K562 (cell line): ENCODE measurements around the gene C4orf51. TPM values are rescaled to one million over a fixed set of nuclear protein-coding genes. Genes with fewer than 3 reads are reported as not detected.
A peak's percentile ranks its signal among the peaks of the same experiment; 100 is the strongest.

ENCODE experiments used
- CC2D1A ChIP-seq: fragments of 450-650 bp; IDR thresholded peaks from 2 replicates; pipeline ENCODE4 v1.6.1; 2017; ENCODE audit warnings: mild to moderate bottlenecking
- EP300 ChIP-seq: IDR thresholded peaks from 2 replicates; pipeline ENCODE4 v1.6.1; 2012; ENCODE audit warnings: low read length, improper control_type of control experiment
- ETV5 ChIP-seq: sonication (generic); formaldehyde crosslinking; IDR thresholded peaks from 2 replicates; pipeline ENCODE4 v1.4.0; 2020; ENCODE audit warnings: low read depth, mild to moderate bottlenecking, missing genetic modification reagents
- FOXP1 ChIP-seq: sonication (generic); formaldehyde crosslinking; IDR thresholded peaks from 2 replicates; pipeline ENCODE4 v1.8.0; 2022; ENCODE audit warnings: mild to moderate bottlenecking, missing genetic modification reagents
- GTF3C2 ChIP-seq: IDR thresholded peaks from 3 replicates; pipeline ENCODE4 v1.6.1; 2011; ENCODE audit warnings: borderline replicate concordance, mild to moderate bottlenecking, moderate library complexity; ENCODE audit not compliant: insufficient read length; ENCODE audit errors: extremely low read depth
- HMG20B ChIP-seq: fragments of 250-450 bp; sonication (Bioruptor Pico); IDR thresholded peaks from 2 replicates; pipeline ENCODE4 v1.5.0; 2021; ENCODE audit warnings: mild to moderate bottlenecking
- HNRNPLL ChIP-seq: fragments of 200-400 bp; formaldehyde crosslinking; IDR thresholded peaks from 2 replicates; pipeline ENCODE4 v1.6.1; 2017; ENCODE audit warnings: low read length, low read depth, mild to moderate bottlenecking; ENCODE audit not compliant: poor library complexity, severe bottlenecking
- KAT8 ChIP-seq: fragments of 450-650 bp; IDR thresholded peaks from 2 replicates; pipeline ENCODE4 v1.6.1; 2016; ENCODE audit warnings: low read depth, mild to moderate bottlenecking
- NR4A1 ChIP-seq, 2 experiments: fragments of 250-450 bp in 1 of 2; fragments of 450-650 bp in 1 of 2; sonication (Bioruptor Pico) in 1 of 2; IDR thresholded peaks; 2 replicates each; pipeline versions ENCODE4 v1.4.0 to v1.6.1; 2016 to 2020; ENCODE audit warnings: mild to moderate bottlenecking in 2 of 2, missing compliant biosample characterization in 1 of 2, missing genetic modification characterization in 1 of 2, moderate library complexity in 1 of 2
- NRF1 ChIP-seq, 2 experiments: fragments of 450-650 bp; IDR thresholded peaks in 1 of 2; conservative IDR thresholded peaks in 1 of 2; 2 replicates each; pipeline ENCODE4 v1.6.1; 2014; ENCODE audit warnings: mild to moderate bottlenecking in 2 of 2
- RBM14 ChIP-seq: fragments of 200-400 bp; formaldehyde crosslinking; IDR thresholded peaks from 2 replicates; pipeline ENCODE4 v1.6.1; 2018; ENCODE audit warnings: low read depth, mild to moderate bottlenecking, low read length, moderate library complexity, borderline replicate concordance; ENCODE audit not compliant: insufficient read depth
- SMARCB1 ChIP-seq: IDR thresholded peaks from 2 replicates; pipeline ENCODE4 v1.6.1; 2011; ENCODE audit warnings: improper control_type of control experiment, low read depth; ENCODE audit not compliant: insufficient read length
- SUPT5H ChIP-seq: fragments of 450-650 bp; IDR thresholded peaks from 2 replicates; pipeline ENCODE4 v1.6.1; 2016
- TAF7 ChIP-seq: fragments of 450-650 bp; IDR thresholded peaks from 2 replicates; pipeline ENCODE4 v1.6.1; 2016; ENCODE audit warnings: missing genetic modification characterization, missing compliant biosample characterization
- ZBTB7A ChIP-seq: IDR thresholded peaks from 2 replicates; pipeline ENCODE4 v1.6.1; 2011; ENCODE audit warnings: low read depth, mild to moderate bottlenecking, low read length, moderate library complexity, borderline replicate concordance; ENCODE audit not compliant: control insufficient read depth
- ZBTB8A ChIP-seq: fragments of 450-650 bp; IDR thresholded peaks from 2 replicates; pipeline ENCODE4 v1.6.1; 2018; ENCODE audit warnings: mild to moderate bottlenecking, moderate library complexity; ENCODE audit not compliant: partially characterized antibody
- ZNF695 ChIP-seq: fragments of 450-650 bp; formaldehyde crosslinking; IDR thresholded peaks from 2 replicates; pipeline ENCODE4 v1.4.0; 2020; ENCODE audit warnings: mild to moderate bottlenecking, moderate library complexity
- ZNF717 ChIP-seq: fragments of 250-450 bp; sonication (Bioruptor Pico); IDR thresholded peaks from 2 replicates; pipeline ENCODE4 v1.5.0; 2021
- polyA plus RNA-seq, 8 experiments: library from polyadenylated mRNA; depleted of rRNA in 4 of 8; stranded (reverse) in 5 of 8; unstranded in 3 of 8; fragments of >200 nt; fragmentation: Nextera tagmentation in 2 of 8; fragmentation: Illumina TruSeq in 1 of 8; extraction: Ambion mirVana in 2 of 8; extraction: Trizol in 1 of 8; gene quantifications; 2 replicates each; pipeline versions ENCODE4 v1.2.1 to v1.2.3, GENCODE V29; 2011 to 2014; ENCODE audit warnings: inconsistent platforms in 1 of 8, missing spikeins in 1 of 8
- total RNA-seq, 7 experiments: library from RNA; depleted of rRNA in 6 of 7; stranded (reverse); fragments of >200 nt in 6 of 7; fragmentation: Illumina TruSeq in 2 of 7; extraction: Trizol in 2 of 7; gene quantifications; 2 replicates each; pipeline versions ENCODE4 v1.2.1 to v1.2.3, GENCODE V29; 2011 to 2021; ENCODE audit warnings: low replicate concordance in 1 of 7
- TF ChIP-seq, protein P1 (sequence below): fragments of 250-450 bp; sonication (Bioruptor Pico); IDR thresholded peaks from 2 replicates; pipeline ENCODE4 v1.8.0; 2022; ENCODE audit warnings: moderate library complexity, mild to moderate bottlenecking, inconsistent platforms
- TF ChIP-seq, protein P2 (sequence below): IDR thresholded peaks from 3 replicates; pipeline ENCODE4 v1.6.1; 2011; ENCODE audit warnings: borderline replicate concordance, mild to moderate bottlenecking; ENCODE audit not compliant: insufficient read length, insufficient read depth
- TF ChIP-seq, protein P3 (sequence below): fragments of 250-450 bp; sonication (Bioruptor Pico); IDR thresholded peaks from 2 replicates; pipeline ENCODE4 v1.6.1; 2021; ENCODE audit warnings: mild to moderate bottlenecking

C4orf51 gene
- total and polyA plus RNA-seq, 9 of the 15 experiments (the other 6 are each of a cell fraction or from before 2014, with no cell fraction given) = not detected

DNA sequence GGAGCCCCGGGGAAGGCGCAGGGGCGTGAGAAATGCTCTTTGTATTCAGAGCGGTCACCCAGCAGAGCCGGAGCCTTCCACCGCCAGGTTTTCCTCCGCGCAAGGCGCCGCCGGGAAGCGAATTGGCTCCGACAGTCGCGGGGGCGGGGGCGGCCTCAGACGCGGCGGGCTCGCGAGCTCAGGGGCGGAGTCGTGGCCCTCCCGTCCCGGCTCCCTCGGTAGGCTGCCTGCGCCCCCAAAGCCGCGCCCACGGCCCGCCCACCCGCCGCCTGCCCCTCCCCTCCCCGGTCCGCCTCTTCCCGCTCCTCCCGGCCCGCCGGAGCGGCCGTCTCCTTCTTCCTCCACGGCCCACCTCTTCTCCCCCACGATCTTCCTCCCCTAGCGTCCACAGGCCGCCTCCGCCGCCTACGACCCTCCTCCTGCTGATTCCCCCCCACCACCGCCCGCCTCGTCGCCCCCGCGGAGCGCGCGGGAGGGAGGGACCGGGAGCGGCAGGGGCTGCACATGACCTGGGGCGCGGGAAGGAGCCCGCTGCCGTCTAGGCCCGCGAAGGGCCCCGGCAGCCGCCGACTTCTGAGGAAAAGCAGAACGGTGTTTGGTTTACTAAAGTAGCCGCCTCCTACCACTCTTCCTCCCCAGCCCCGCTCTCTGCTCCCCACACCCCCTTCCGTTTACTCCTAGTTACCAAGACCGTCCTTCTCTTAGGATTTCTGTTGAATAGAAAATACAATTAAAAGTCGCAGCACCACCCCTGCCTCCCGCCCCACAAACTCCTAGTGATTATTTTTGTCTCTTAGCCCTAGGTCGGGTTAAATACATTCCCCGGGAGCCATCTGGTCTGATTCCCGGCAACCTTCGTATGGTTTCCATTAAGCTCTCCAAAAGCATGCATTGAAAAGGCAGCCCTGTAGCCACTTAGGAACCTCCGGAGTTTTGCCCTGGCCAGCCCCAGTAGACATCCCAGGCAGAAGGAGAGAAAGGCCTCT, 53.2 kb downstream of the C4orf51 start (continued):
- TF ChIP-seq CC2D1A = no peak
- TF ChIP-seq, protein P1, sequence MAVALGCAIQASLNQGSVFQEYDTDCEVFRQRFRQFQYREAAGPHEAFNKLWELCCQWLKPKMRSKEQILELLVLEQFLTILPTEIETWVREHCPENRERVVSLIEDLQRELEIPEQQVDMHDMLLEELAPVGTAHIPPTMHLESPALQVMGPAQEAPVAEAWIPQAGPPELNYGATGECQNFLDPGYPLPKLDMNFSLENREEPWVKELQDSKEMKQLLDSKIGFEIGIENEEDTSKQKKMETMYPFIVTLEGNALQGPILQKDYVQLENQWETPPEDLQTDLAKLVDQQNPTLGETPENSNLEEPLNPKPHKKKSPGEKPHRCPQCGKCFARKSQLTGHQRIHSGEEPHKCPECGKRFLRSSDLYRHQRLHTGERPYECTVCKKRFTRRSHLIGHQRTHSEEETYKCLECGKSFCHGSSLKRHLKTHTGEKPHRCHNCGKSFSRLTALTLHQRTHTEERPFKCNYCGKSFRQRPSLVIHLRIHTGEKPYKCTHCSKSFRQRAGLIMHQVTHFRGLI = no peak
- TF ChIP-seq ZNF695 (CRISPR knock-in tag) = no peak
- TF ChIP-seq NR4A1 (CRISPR knock-in tag; IDR thresholded peaks at IDR 0.05) = no peak
- TF ChIP-seq NR4A1 (tag; IDR thresholded peaks at IDR 0.05) = no peak
- no peak for TF ChIP-seq SMARCB1
- no peak for TF ChIP-seq FOXP1 (CRISPR knock-in tag)
- TF ChIP-seq GTF3C2 = no peak
- TF ChIP-seq ZNF717 (CRISPR knock-in tag) = no peak
- TF ChIP-seq HNRNPLL = no peak
- TF ChIP-seq, protein P2, sequence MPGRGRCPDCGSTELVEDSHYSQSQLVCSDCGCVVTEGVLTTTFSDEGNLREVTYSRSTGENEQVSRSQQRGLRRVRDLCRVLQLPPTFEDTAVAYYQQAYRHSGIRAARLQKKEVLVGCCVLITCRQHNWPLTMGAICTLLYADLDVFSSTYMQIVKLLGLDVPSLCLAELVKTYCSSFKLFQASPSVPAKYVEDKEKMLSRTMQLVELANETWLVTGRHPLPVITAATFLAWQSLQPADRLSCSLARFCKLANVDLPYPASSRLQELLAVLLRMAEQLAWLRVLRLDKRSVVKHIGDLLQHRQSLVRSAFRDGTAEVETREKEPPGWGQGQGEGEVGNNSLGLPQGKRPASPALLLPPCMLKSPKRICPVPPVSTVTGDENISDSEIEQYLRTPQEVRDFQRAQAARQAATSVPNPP = no peak
- TF ChIP-seq ZBTB7A = peak; percentile 10; the same call in 1 of the 2 replicates
- TF ChIP-seq ETV5 (CRISPR knock-in tag) = no peak
- no peak for TF ChIP-seq TAF7
- no peak for TF ChIP-seq KAT8
- no peak for TF ChIP-seq EP300
- no peak for TF ChIP-seq ZBTB8A
- 0 out of 2 replicates have a peak, but pooled peaks have one; percentile 24 for TF ChIP-seq SUPT5H
- TF ChIP-seq RBM14 = no peak
- TF ChIP-seq HMG20B (CRISPR knock-in tag) = no peak
- TF ChIP-seq, protein P3, sequence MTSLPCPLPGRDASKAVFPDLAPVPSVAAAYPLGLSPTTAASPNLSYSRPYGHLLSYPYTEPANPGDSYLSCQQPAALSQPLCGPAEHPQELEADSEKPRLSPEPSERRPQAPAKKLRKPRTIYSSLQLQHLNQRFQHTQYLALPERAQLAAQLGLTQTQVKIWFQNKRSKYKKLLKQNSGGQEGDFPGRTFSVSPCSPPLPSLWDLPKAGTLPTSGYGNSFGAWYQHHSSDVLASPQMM (CRISPR knock-in tag) = no peak
- peak; percentile 44 to 46; a peak in 2 of 4 replicates for TF ChIP-seq NRF1 (conservative IDR thresholded peaks at IDR 0.05 in 1 of 2, IDR thresholded peaks at IDR 0.05 in 1 of 2)
